SH-SY5Y (cell line): ENCODE results near the gene KIAA1217.

ENCODE experiments used
- GATA2 ChIP-seq: IDR thresholded peaks from 2 replicates; pipeline ENCODE4 v1.6.1; 2011; ENCODE audit warnings: mild to moderate bottlenecking, low read depth, low read length
- GATA3 ChIP-seq: IDR thresholded peaks from 2 replicates; pipeline ENCODE4 v1.6.1; 2011; ENCODE audit warnings: low read depth, mild to moderate bottlenecking, low read length, moderate library complexity

The KIAA1217 gene

GRCh38 chr10:24513155-24513554 lies 304.2 kb downstream of the KIAA1217 start:
- no peak for TF ChIP-seq GATA2

DNA sequence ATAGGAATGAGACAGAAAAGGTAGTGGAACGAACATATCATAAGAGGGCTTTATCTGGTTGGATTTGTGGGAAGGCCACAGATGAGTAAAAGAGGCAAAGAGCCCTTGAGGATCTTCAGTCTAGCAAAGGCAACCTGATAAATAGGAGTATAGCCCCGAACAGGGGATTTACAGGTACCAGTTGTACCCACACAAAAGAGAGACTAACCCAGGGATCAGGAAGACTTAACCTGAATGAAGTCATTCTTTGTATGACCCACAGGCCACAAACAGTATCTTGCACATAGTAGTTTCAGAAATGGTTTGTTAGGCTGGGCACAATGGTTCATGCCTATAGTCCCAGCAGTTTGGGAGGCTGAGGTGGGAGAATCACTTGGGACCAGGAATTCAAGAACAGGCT lies 306.5 kb downstream of the KIAA1217 start:
- TF ChIP-seq GATA2: no peak
- TF ChIP-seq GATA3: no peak

- TF ChIP-seq GATA2: no peak
- TF ChIP-seq GATA3: no peak
Measured at GRCh38 chr10:24518411-24518810, 309.5 kb downstream of the KIAA1217 start.

- no peak for TF ChIP-seq GATA3
- TF ChIP-seq GATA2: no peak
Measured at GRCh38 chr10:24518981-24519597, 310.2 kb downstream of the KIAA1217 start.

DNA sequence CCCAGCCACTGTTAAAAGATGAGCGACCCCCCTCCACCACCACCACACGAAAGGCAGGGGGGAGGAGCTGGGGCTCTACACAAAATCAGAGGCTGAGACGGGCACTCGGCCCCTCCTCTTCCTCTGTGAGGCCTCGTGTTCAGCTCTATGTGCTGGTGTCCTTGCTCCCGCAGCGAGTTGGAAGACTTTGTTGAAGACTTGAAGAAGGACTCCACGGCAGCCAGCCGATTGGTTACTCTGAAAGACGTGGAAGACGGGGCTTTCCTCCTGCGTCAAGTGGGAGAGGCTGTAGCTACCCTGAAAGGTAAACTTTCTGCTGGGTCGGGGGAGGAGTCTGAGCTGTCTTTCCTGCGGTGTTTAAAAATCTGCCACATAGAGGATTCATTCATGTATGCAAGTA lies 311.0 kb downstream of the KIAA1217 start:
- TF ChIP-seq GATA2: no peak
- TF ChIP-seq GATA3: no peak

- TF ChIP-seq GATA3 (no peak), GATA2 (no peak)
Measured at GRCh38 chr10:24524314-24524713, 315.4 kb downstream of the KIAA1217 start.

GRCh38 chr10:24526085-24526649 lies 317.2 kb downstream of the KIAA1217 start:
- TF ChIP-seq GATA2: no peak
- no peak for TF ChIP-seq GATA3

DNA sequence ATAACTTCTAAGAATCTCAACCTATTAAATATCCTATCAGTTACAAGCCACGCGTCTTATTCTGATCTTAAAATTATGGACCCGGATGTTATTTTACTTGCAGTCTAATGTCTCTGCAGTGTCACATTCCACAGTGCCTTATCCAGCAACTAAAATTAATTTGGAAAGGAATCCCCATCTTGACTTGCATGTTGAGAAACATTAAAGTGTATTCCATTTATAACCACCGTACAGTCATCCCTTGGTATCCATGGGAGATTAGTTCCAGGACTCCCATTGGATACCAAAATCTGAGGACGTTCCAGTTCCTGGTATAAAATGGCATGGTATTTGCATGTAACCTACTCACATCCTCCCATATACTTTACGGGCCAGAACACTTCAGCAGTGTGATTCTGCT lies 320.0 kb downstream of the KIAA1217 start:
- TF ChIP-seq GATA2: no peak
- no peak for TF ChIP-seq GATA3

- TF ChIP-seq GATA3 (no peak), GATA2 (no peak)
Measured at GRCh38 chr10:24531439-24531838, 322.5 kb downstream of the KIAA1217 start.

- TF ChIP-seq GATA2 (no peak), GATA3 (no peak)
Measured at GRCh38 chr10:24533981-24534380, 325.0 kb downstream of the KIAA1217 start.

DNA sequence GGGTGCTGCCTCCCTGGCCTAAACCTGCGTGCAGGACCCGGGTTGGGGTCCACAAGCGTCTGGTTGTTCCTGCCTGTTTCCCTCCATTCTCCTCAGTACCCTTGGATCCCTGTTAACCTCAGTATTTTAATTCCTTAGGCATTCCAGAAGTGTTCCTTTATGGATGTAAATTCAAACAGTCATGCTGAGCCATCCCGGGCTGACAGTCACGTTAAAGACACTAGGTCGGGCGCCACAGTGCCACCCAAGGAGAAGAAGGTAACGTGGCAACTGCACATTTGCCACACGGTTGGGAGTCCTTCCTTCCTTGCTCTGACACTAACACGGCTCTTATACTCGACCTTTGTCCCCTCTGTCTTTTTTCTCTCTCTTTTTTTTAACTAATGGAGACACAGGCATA lies 327.7 kb downstream of the KIAA1217 start:
- TF ChIP-seq GATA3 (no peak), GATA2 (no peak)

DNA sequence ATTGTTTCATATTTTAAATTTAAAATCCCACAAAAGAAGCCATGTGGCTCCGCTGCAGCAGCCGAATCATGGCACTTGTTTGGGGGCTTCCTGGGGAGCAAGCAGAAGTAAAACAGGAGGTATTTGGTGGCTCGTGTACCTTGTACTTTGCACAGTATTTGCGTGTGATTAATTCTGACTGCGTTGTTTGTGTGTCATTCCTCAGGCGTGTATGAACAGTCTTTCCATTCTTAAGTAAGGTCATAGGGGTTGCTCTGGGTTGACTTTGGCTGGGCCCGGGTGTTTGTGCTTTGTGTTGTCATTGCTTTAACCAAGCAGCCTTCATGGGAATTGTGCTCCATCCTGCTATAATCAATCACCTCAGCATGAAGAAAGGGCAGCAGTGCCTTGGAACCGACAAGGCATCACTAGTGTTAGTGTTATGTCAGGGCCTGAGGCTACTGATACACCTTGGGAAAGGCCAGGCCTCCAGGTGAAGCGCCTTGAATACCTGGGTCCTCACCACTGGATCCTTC lies 332.4 kb downstream of the KIAA1217 start:
- no peak for TF ChIP-seq GATA2
- no peak for TF ChIP-seq GATA3

- TF ChIP-seq GATA3 (no peak), GATA2 (no peak)
Measured at GRCh38 chr10:24542314-24543270, 333.7 kb downstream of the KIAA1217 start.

DNA sequence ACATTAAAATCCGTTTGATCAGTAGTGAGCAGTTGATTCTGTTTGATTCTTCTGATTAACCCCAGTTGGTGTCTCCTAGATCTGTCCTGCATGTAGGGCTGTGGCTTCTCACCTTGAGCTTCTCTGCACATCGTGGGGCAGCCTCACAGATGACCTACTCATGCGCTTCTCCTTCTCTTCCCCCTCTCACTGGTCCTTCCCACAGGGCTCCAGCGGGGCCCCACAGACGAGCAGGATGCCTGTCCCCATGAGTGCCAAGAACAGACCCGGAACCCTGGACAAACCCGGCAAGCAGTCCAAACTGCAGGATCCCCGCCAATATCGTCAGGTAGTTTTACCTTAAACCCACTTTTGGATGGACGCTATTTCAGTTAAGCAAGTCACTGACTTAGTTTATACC lies 335.8 kb downstream of the KIAA1217 start:
- TF ChIP-seq GATA2 (no peak), GATA3 (no peak)
